T-helper 2 cell treated with Interferon-gamma antibody and Interleukin-4, amounts not matched to agents 5 μg/mL and 100 μg/mL, for 36 hours (primary cell): Measurements from ENCODE around the gene INKA1.
"Not testable (repeated sequence)": the region's sequence is repeated elsewhere in the genome, so short reads cannot be mapped to it uniquely, and the experiment has no call there.

ENCODE experiments used
- DNase-seq: peaks from one replicate; pipeline ENCODE4 v3.0.0; 2021; ENCODE audit warnings: low spot score
- H3K27ac Mint-ChIP-seq: one replicate; pipeline ENCODE4 v1.8.0; 2021; ENCODE audit warnings: mild to moderate bottlenecking, mixed read lengths
- H3K27me3 Mint-ChIP-seq: one replicate; pipeline ENCODE4 v1.8.0; 2021; ENCODE audit warnings: low read depth, mixed read lengths
- H3K36me3 Mint-ChIP-seq: one replicate; pipeline ENCODE4 v1.8.0; 2021; ENCODE audit warnings: low read depth, mixed read lengths
- H3K4me1 Mint-ChIP-seq: one replicate; pipeline ENCODE4 v1.8.0; 2021; ENCODE audit warnings: low read depth, mixed read lengths
- H3K4me3 Mint-ChIP-seq: one replicate; pipeline ENCODE4 v1.8.0; 2022; ENCODE audit warnings: mild to moderate bottlenecking, moderate library complexity, mixed read lengths
- H3K9me3 Mint-ChIP-seq: one replicate; pipeline ENCODE4 v1.8.0; 2021; ENCODE audit warnings: mixed read lengths

Gene INKA1

GRCh38 chr3:49780080-49780974 is 22.7 kb upstream of the INKA1 start:
- Mint-ChIP-seq H3K27ac (no peak overlapping the region), H3K36me3 (peaks cover 23% of the 10 kb centered on the region)

GRCh38 chr3:49780975-49781365 is 22.1 kb upstream of the INKA1 start:
- not testable (repeated sequence) for H3K9me3 Mint-ChIP-seq, H3K27me3 Mint-ChIP-seq, H3K27ac Mint-ChIP-seq, H3K4me3 Mint-ChIP-seq, DNase-seq
- Mint-ChIP-seq H3K36me3 (peaks cover 25% of the 10 kb centered on the region), H3K4me1 (peaks cover 26% of the 10 kb centered on the region)

More at GRCh38 chr3:49780080-49780974, 22.7 kb upstream of the INKA1 start:
- no peak for DNase-seq
- Mint-ChIP-seq H3K27me3 (no peaks in the 10 kb centered on the region), H3K9me3 (no peaks in the 10 kb centered on the region), H3K4me1 (peaks cover 22% of the 10 kb centered on the region), H3K4me3 (no peak overlapping the region)

GRCh38 chr3:49781415-49782199 is 21.5 kb upstream of the INKA1 start:
- Mint-ChIP-seq H3K4me1 (peaks cover 27% of the 10 kb centered on the region), H3K27me3 (no peaks in the 10 kb centered on the region), H3K9me3 (no peaks in the 10 kb centered on the region), H3K4me3 (no peak overlapping the region), H3K36me3 (peaks cover 24% of the 10 kb centered on the region), H3K27ac (no peak overlapping the region)
- no peak for DNase-seq

- not testable (repeated sequence) for H3K27me3 Mint-ChIP-seq, H3K4me3 Mint-ChIP-seq, H3K27ac Mint-ChIP-seq, H3K9me3 Mint-ChIP-seq, DNase-seq
- Mint-ChIP-seq H3K36me3 (peaks cover 20% of the 10 kb centered on the region), H3K4me1 (peaks cover 34% of the 10 kb centered on the region)
Measured at GRCh38 chr3:49782277-49782676, 20.8 kb upstream of the INKA1 start.

GRCh38 chr3:49785565-49786356 is 17.3 kb upstream of the INKA1 start:
- peaks cover 6% of the 10 kb centered on the region for H3K27me3 Mint-ChIP-seq
- H3K9me3 Mint-ChIP-seq, result no peaks in the 10 kb centered on the region
- H3K27ac Mint-ChIP-seq, result peak overlapping the region; percentile 91
- peaks cover 25% of the 10 kb centered on the region for H3K4me1 Mint-ChIP-seq
- peaks cover 14% of the 10 kb centered on the region for H3K36me3 Mint-ChIP-seq
- no peak for DNase-seq
- H3K4me3 Mint-ChIP-seq, result peak overlapping the region; percentile 94

GRCh38 chr3:49786357-49787181 is 16.5 kb upstream of the INKA1 start, which contains the start of gene IP6K1:
Gene IP6K1 (minus strand): TSS chr3:49786542. CDS start chr3:49748040, 38,502 bp downstream.
- H3K9me3 Mint-ChIP-seq, result no peaks in the 10 kb centered on the region
- H3K4me1 Mint-ChIP-seq, result peaks cover 21% of the 10 kb centered on the region
- peak within 1 kb of the TSS; percentile 96 for H3K27ac Mint-ChIP-seq
- peak within 1 kb of the TSS; percentile 94 for H3K4me3 Mint-ChIP-seq
- H3K36me3 Mint-ChIP-seq, result peaks cover 9% of the 10 kb centered on the region
- H3K27me3 Mint-ChIP-seq, result peaks cover 10% of the 10 kb centered on the region
- peak; percentile 100 for DNase-seq

- Mint-ChIP-seq H3K9me3 (no peaks in the 10 kb centered on the region), H3K4me3 (peak overlapping the region; percentile 94), H3K27ac (peak overlapping the region; percentile 96), H3K4me1 (peaks cover 21% of the 10 kb centered on the region), H3K36me3 (peaks cover 9% of the 10 kb centered on the region), H3K27me3 (peaks cover 10% of the 10 kb centered on the region)
- no peak for DNase-seq
Measured at GRCh38 chr3:49787182-49787464, 15.9 kb upstream of the INKA1 start.

GRCh38 chr3:49787536-49787935 is 15.5 kb upstream of the INKA1 start:
- H3K36me3 Mint-ChIP-seq, result peaks cover 7% of the 10 kb centered on the region
- H3K27ac Mint-ChIP-seq, result no peak overlapping the region
- peak overlapping the region; percentile 94 for H3K4me3 Mint-ChIP-seq
- H3K9me3 Mint-ChIP-seq, result no peaks in the 10 kb centered on the region
- H3K4me1 Mint-ChIP-seq, result peaks cover 21% of the 10 kb centered on the region
- peaks cover 10% of the 10 kb centered on the region for H3K27me3 Mint-ChIP-seq
- no peak for DNase-seq

- H3K4me3 Mint-ChIP-seq, result no peak overlapping the region
- peaks cover 21% of the 10 kb centered on the region for H3K4me1 Mint-ChIP-seq
- DNase-seq, result no peak
- H3K9me3 Mint-ChIP-seq, result no peaks in the 10 kb centered on the region
- peaks cover 7% of the 10 kb centered on the region for H3K36me3 Mint-ChIP-seq
- H3K27me3 Mint-ChIP-seq, result peaks cover 13% of the 10 kb centered on the region
- no peak overlapping the region for H3K27ac Mint-ChIP-seq
Measured at GRCh38 chr3:49788056-49788455, 15.0 kb upstream of the INKA1 start.

GRCh38 chr3:49790626-49791411 is 12.2 kb upstream of the INKA1 start:
- Mint-ChIP-seq H3K9me3 (no peaks in the 10 kb centered on the region), H3K27ac (no peak overlapping the region), H3K27me3 (peaks cover 14% of the 10 kb centered on the region), H3K36me3 (no peaks in the 10 kb centered on the region), H3K4me3 (no peak overlapping the region), H3K4me1 (peaks cover 10% of the 10 kb centered on the region)
- no peak for DNase-seq

- no peaks in the 10 kb centered on the region for H3K9me3 Mint-ChIP-seq
- H3K36me3 Mint-ChIP-seq, result no peaks in the 10 kb centered on the region
- H3K27me3 Mint-ChIP-seq, result peaks cover 15% of the 10 kb centered on the region
- no peak overlapping the region for H3K4me3 Mint-ChIP-seq
- no peak overlapping the region for H3K27ac Mint-ChIP-seq
- peaks cover 9% of the 10 kb centered on the region for H3K4me1 Mint-ChIP-seq
- DNase-seq, result no peak
Measured at GRCh38 chr3:49791571-49791970, 11.5 kb upstream of the INKA1 start.

- Mint-ChIP-seq H3K36me3 (no peaks in the 10 kb centered on the region), H3K27ac (no peak overlapping the region), H3K27me3 (peaks cover 15% of the 10 kb centered on the region), H3K4me1 (peaks cover 2% of the 10 kb centered on the region), H3K4me3 (no peak overlapping the region), H3K9me3 (no peaks in the 10 kb centered on the region)
- DNase-seq, result no peak
Measured at GRCh38 chr3:49792371-49793150, 10.5 kb upstream of the INKA1 start.
